IMR-90 (cell line): Measurements from ENCODE around the gene SH2D5. TPM values are rescaled to one million over a fixed set of nuclear protein-coding genes. Genes with fewer than 3 reads are reported as not detected.

Experiments used
- ATAC-seq: fragments of 200-7000 bp; cut with Tn5 transposase; 2 replicates; pipeline ENCODE4 v1.9.1; 2020; ENCODE audit warnings: low read depth, mild to moderate bottlenecking, moderate library complexity
- BruUV-seq: library from RNA; stranded (reverse); fragments of 400-500 nt; replicated peaks from 2 replicates; lab custom pipeline; 2021; lab: Mats Ljungman, UMichigan
- CTCF ChIA-PET: fragments of 300-600 bp; formaldehyde crosslinking; extraction: SDS; loops from one replicate; lab custom pipeline; 2021; ENCODE audit warnings: antibody characterized with exemption; lab: Yijun Ruan, JAX
- POLR2A ChIA-PET: fragments of 300-600 bp; sonication (Branson Sonifier 250); formaldehyde crosslinking; loops from one replicate; lab custom pipeline; 2022; ENCODE audit warnings: antibody characterized with exemption; ENCODE audit not compliant: unreplicated experiment; lab: Charles Lee
- DNase-seq: peaks from one replicate; pipeline ENCODE4 v3.0.0; 2013
- H2AFZ ChIP-seq: replicated peaks from 2 replicates; pipeline ENCODE3; 2013; ENCODE audit warnings: low read length, mild to moderate bottlenecking; ENCODE audit not compliant: poor library complexity
- H2AK5ac ChIP-seq: 2 replicates; pipeline ENCODE4 v1.6.1; 2013; ENCODE audit warnings: low read depth, low read length, inconsistent platforms
- H2AK9ac ChIP-seq: replicated peaks from 2 replicates; pipeline ENCODE3; 2013; ENCODE audit warnings: mild to moderate bottlenecking, low read depth, low read length, moderate library complexity; ENCODE audit not compliant: poor library complexity
- H2BK120ac ChIP-seq: 2 replicates; pipeline ENCODE4 v1.6.1; 2013; ENCODE audit warnings: low read depth, low read length, inconsistent platforms
- H2BK15ac ChIP-seq: 3 replicates; pipeline ENCODE4 v1.6.1; 2013; ENCODE audit warnings: low read depth, low read length, inconsistent platforms
- H2BK20ac ChIP-seq: 2 replicates; pipeline ENCODE4 v1.6.1; 2013; ENCODE audit warnings: low read depth, mild to moderate bottlenecking, inconsistent platforms, low read length, moderate library complexity
- H2BK5ac ChIP-seq: 2 replicates; pipeline ENCODE4 v1.6.1; 2013; ENCODE audit warnings: mild to moderate bottlenecking, low read depth, low read length, inconsistent platforms; ENCODE audit not compliant: poor library complexity, severe bottlenecking
- H3K14ac ChIP-seq: replicated peaks from 2 replicates; pipeline ENCODE4 v1.6.1; 2013; ENCODE audit warnings: low read depth, low read length, inconsistent platforms
- H3K18ac ChIP-seq: 2 replicates; pipeline ENCODE4 v1.6.1; 2013; ENCODE audit warnings: low read depth, low read length, control low read depth
- H3K23ac ChIP-seq: 2 replicates; pipeline ENCODE4 v1.6.1; 2013; ENCODE audit warnings: low read depth, low read length, inconsistent platforms
- H3K27ac ChIP-seq: 2 replicates; pipeline ENCODE4 v1.5.1; 2013; ENCODE audit warnings: mild to moderate bottlenecking, control low read depth, low read length; ENCODE audit not compliant: insufficient read depth
- H3K27me3 ChIP-seq: 2 replicates; pipeline ENCODE4 v1.6.1; 2013; ENCODE audit warnings: low read length; ENCODE audit not compliant: control insufficient read depth, insufficient read depth
- H3K36me3 ChIP-seq: 2 replicates; pipeline ENCODE4 v1.6.1; 2013; ENCODE audit warnings: low read length, mixed read lengths; ENCODE audit not compliant: control insufficient read depth, insufficient read depth
- H3K4ac ChIP-seq: 2 replicates; pipeline ENCODE4 v1.6.1; 2013; ENCODE audit warnings: low read depth, low read length, inconsistent platforms
- H3K4me1 ChIP-seq: 2 replicates; pipeline ENCODE4 v1.6.1; 2013; ENCODE audit warnings: low read length, mixed read lengths; ENCODE audit not compliant: control insufficient read depth, insufficient read depth
- H3K4me2 ChIP-seq: 2 replicates; pipeline ENCODE4 v1.6.1; 2013; ENCODE audit warnings: low read depth, mild to moderate bottlenecking, control low read depth, low read length, moderate library complexity
- H3K4me3 ChIP-seq: 2 replicates; pipeline ENCODE4 v1.5.1; 2013; ENCODE audit warnings: low read depth, mild to moderate bottlenecking, control low read depth, low read length, moderate library complexity; ENCODE audit not compliant: insufficient read depth
- H3K56ac ChIP-seq: 2 replicates; pipeline ENCODE4 v1.6.1; 2013; ENCODE audit warnings: low read length, inconsistent platforms; ENCODE audit not compliant: insufficient read depth; ENCODE audit errors: extremely low read depth
- H3K79me1 ChIP-seq, 2 experiments: 2 replicates each; pipeline ENCODE4 v1.6.1; 2013; ENCODE audit warnings: low read length in 2 of 2, inconsistent platforms in 1 of 2, low read depth in 1 of 2
- H3K9ac ChIP-seq: 2 replicates; pipeline ENCODE4 v1.6.1; 2013; ENCODE audit warnings: low read depth, low read length, control low read depth
- H3K9me1 ChIP-seq: 2 replicates; pipeline ENCODE4 v1.6.1; 2013; ENCODE audit warnings: low read length, inconsistent platforms; ENCODE audit not compliant: insufficient read depth
- H3K9me3 ChIP-seq: 2 replicates; pipeline ENCODE4 v1.6.1; 2013; ENCODE audit warnings: low read length; ENCODE audit not compliant: control insufficient read depth, insufficient read depth
- H4K20me1 ChIP-seq: 2 replicates; pipeline ENCODE4 v1.6.1; 2013; ENCODE audit warnings: low read length, inconsistent platforms; ENCODE audit not compliant: insufficient read depth
- H4K5ac ChIP-seq: 2 replicates; pipeline ENCODE4 v1.6.1; 2013; ENCODE audit warnings: mild to moderate bottlenecking, low read depth, low read length, control low read depth
- H4K8ac ChIP-seq, 2 experiments: 2 replicates each; pipeline ENCODE4 v1.6.1; 2013; ENCODE audit warnings: low read depth in 2 of 2, low read length in 2 of 2, control low read depth in 1 of 2, inconsistent platforms in 1 of 2
- H4K91ac ChIP-seq: 2 replicates; pipeline ENCODE4 v1.6.1; 2013; ENCODE audit warnings: low read depth, low read length, inconsistent platforms; ENCODE audit not compliant: insufficient read depth
- CEBPB ChIP-seq: IDR thresholded peaks from 2 replicates; pipeline ENCODE4 v1.6.1; 2012; ENCODE audit warnings: low read depth, low read length, improper control_type of control experiment
- CTCF ChIP-seq: conservative IDR thresholded peaks from 2 replicates; pipeline ENCODE4 v1.5.1; 2012; ENCODE audit warnings: mild to moderate bottlenecking, low read depth, low read length, improper control_type of control experiment
- FOS ChIP-seq: fragments of 150-350 bp; IDR thresholded peaks from 2 replicates; pipeline ENCODE4 v1.6.1; 2016; ENCODE audit warnings: low read depth, low read length
- POLR2A ChIP-seq: IDR thresholded peaks from 2 replicates; pipeline ENCODE4 v1.6.1; 2012; ENCODE audit warnings: mild to moderate bottlenecking, low read depth, low read length
- USF2 ChIP-seq: fragments of 150-350 bp; IDR thresholded peaks from 2 replicates; pipeline ENCODE4 v1.6.1; 2017; ENCODE audit warnings: mild to moderate bottlenecking, antibody characterized with exemption, low read length, low read depth
- WGBS, 2 experiments: methylation state at CpG; one replicate each; pipeline versions ENCODE4 v1.1.5 to v1.1.7; 2013; ENCODE audit warnings: missing lambda C conversion rate in 2 of 2; ENCODE audit not compliant: insufficient read length in 1 of 2; ENCODE audit errors: extremely low coverage in 2 of 2; 5-methylcytosine and 5-hydroxymethylcytosine counted together
- dilution Hi-C: fragments of 300-500 bp; cut with HindIII; formaldehyde crosslinking; loops from one replicate; pipeline ENCODE4 v1.14.3; 2018; ENCODE audit warnings: low sequenced_read_pairs; ENCODE audit not compliant: unreplicated experiment
- in situ Hi-C: fragments of 300-500 bp; cut with MboI; formaldehyde crosslinking; loops from 3 replicates; pipeline ENCODE4 v1.14.3; 2019; ENCODE audit warnings: low sequenced_read_pairs, inconsistent platforms, mixed read lengths
- intact Hi-C: fragments of 100-400 bp; cut with micrococcal nuclease; formaldehyde crosslinking; loops from 2 replicates; pipeline ENCODE4 v1.10.0; 2022
- polyA plus RNA-seq, 3 experiments: library from polyadenylated mRNA; depleted of rRNA; stranded (reverse); fragments of >200 nt; gene quantifications; 2 replicates each; pipeline ENCODE4 v1.2.3, GENCODE V29; 2012; ENCODE audit warnings: low replicate concordance in 1 of 3
- total RNA-seq: library from RNA; depleted of rRNA; stranded (reverse); fragments of >200 nt; gene quantifications from 2 replicates; pipeline ENCODE4 v1.2.3, GENCODE V29; 2012

The SH2D5 gene
- total and polyA plus RNA-seq, 2 of the 4 experiments (the other 2 are of a cell fraction) = 7.2 to 14.4 TPM

GRCh38 chr1:20721117-20722061, 11.1 kb downstream of the SH2D5 start:
- intact Hi-C loops (no loop called here), in situ Hi-C loops (no loop called here), dilution Hi-C loops (no loop called here)
- no peak overlapping the region for H2BK120ac ChIP-seq
- H3K4ac ChIP-seq = no peak overlapping the region
- H3K4me1 ChIP-seq = peaks cover 2% of the 10 kb centered on the region; the same call in 1 of the 2 replicates
- H2AK5ac ChIP-seq = peak overlapping the region; percentile 17; the same call in 1 of the 2 replicates
- H3K36me3 ChIP-seq = no peaks in the 10 kb centered on the region
- no peak overlapping the region for H3K4me2 ChIP-seq
- no peak overlapping the region for H3K23ac ChIP-seq
- no peak overlapping the region for H3K14ac ChIP-seq
- ATAC-seq = no peak
- no peaks in the 10 kb centered on the region; the same call in 1 of the 2 replicates for H4K20me1 ChIP-seq
- no peak overlapping the region for H4K91ac ChIP-seq
- no TSS peak for BruUV-seq
- no peak overlapping the region for H3K18ac ChIP-seq
- H2BK5ac ChIP-seq = no peak overlapping the region
- 0 out of 2 replicates have a peak, but pooled peaks cover 6% of the 10 kb centered on the region for H3K9me1 ChIP-seq
- ChIA-PET POLR2A (no interaction called here), CTCF (no interaction called here)
- H3K9me3 ChIP-seq = no peaks in the 10 kb centered on the region
- H3K27ac ChIP-seq = no peak overlapping the region
- H3K4me3 ChIP-seq = no peak overlapping the region
- no peak overlapping the region for H2AK9ac ChIP-seq
- no peak overlapping the region for H3K9ac ChIP-seq
- H4K8ac ChIP-seq = no peak overlapping the region
- H2AFZ ChIP-seq = no peak overlapping the region
- 95% methylated on average over 16 of the region's 29 CpGs; no CpG with 5 or more reads in 1 of the 2 experiments for WGBS, 2 experiments
- no peak overlapping the region for H4K5ac ChIP-seq
- H3K56ac ChIP-seq = no peak overlapping the region
- peaks cover 0 to 6% of the 10 kb centered on the region in 2 experiments; a peak in 1 of 4 replicates for H3K79me1 ChIP-seq
- H2BK20ac ChIP-seq = no peak overlapping the region
- no peak for TF ChIP-seq POLR2A
- TF ChIP-seq CEBPB = no peak
- no peak for TF ChIP-seq CTCF
- TF ChIP-seq USF2 = no peak
- no peak for TF ChIP-seq FOS
- H2BK15ac ChIP-seq = no peak overlapping the region
- no peak for DNase-seq
- H3K27me3 ChIP-seq = no peaks in the 10 kb centered on the region
